ENCODE data around the gene LGALS7.

DNA sequence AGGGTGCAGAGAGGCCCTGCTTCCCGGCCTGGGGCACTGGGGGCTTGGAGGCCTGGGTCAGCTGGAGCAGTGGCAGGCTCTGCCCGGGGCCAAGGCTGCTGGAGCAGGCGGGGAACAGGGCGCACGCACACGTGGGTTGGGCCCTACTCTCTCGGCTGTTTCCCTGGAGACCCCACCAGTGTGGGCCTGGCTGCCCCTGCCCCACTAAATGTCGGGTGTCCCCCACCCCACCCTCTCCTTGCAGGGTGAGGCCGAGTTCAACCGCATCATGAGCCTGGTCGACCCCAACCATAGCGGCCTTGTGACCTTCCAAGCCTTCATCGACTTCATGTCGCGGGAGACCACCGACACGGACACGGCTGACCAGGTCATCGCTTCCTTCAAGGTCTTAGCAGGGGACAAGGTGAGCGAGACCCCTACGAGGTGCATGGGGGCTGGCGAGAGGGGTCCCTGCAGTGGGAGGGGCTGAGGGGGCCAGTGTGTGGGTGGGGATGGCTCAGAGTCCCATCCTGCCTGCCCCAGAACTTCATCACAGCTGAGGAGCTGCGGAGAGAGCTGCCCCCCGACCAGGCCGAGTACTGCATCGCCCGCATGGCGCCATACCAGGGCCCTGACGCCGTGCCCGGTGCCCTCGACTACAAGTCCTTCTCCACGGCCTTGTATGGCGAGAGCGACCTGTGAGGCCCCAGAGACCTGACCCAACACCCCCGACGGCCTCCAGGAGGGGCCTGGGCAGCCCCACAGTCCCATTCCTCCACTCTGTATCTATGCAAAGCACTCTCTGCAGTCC, 44.4 kb downstream of the LGALS7 start:
- TF ChIP-seq CTCF (IDR thresholded peaks at IDR 0.05; ENCODE audit: poor library complexity, severe bottlenecking) (no peak), POLR2AphosphoS5 (IDR thresholded peaks at IDR 0.05) (no peak), EP300 (conservative IDR thresholded peaks at IDR 0.05; ENCODE audit: poor library complexity, severe bottlenecking) (no peak), RAD21 (conservative IDR thresholded peaks at IDR 0.05) (no peak), MXI1 (conservative IDR thresholded peaks at IDR 0.05; ENCODE audit: poor library complexity, severe bottlenecking) (no peak), EZH2 (IDR thresholded peaks at IDR 0.05; ENCODE audit: borderline replicate concordance, insufficient read depth, low read length, poor library complexity, severe bottlenecking) (no peak), REST (IDR thresholded peaks at IDR 0.05; ENCODE audit: borderline replicate concordance) (no peak), TAF1 (IDR thresholded peaks at IDR 0.05; ENCODE audit: low read depth) (no peak)

Measured in neural cell (in vitro differentiated cells).